Neuronal stem cell (in vitro differentiated cells): ENCODE measurements around the gene PRL.
A peak's percentile ranks its signal among the peaks of the same experiment; 100 is the strongest.

Experiments used
- DNase-seq: peaks from one replicate; pipeline ENCODE4 v3.0.0-alpha.2; 2013; ENCODE audit warnings: low spot score
- H2AFZ ChIP-seq: one replicate; pipeline ENCODE4 v1.6.1; 2013; ENCODE audit warnings: mild to moderate bottlenecking, low read length, inconsistent platforms
- H2AK5ac ChIP-seq: 2 replicates; pipeline ENCODE4 v1.6.1; 2013; ENCODE audit warnings: low read depth, mild to moderate bottlenecking, inconsistent platforms, low read length, moderate library complexity, mixed read lengths
- H2BK120ac ChIP-seq: 2 replicates; pipeline ENCODE4 v1.6.1; 2013; ENCODE audit warnings: low read depth, mild to moderate bottlenecking, inconsistent platforms, low read length, moderate library complexity, mixed read lengths
- H2BK12ac ChIP-seq: one replicate; pipeline ENCODE4 v1.6.1; 2013; ENCODE audit warnings: low read length, inconsistent platforms
- H2BK15ac ChIP-seq: 2 replicates; pipeline ENCODE4 v1.6.1; 2013; ENCODE audit warnings: mild to moderate bottlenecking, low read length, inconsistent platforms, mixed read lengths
- H2BK5ac ChIP-seq: one replicate; pipeline ENCODE4 v1.6.1; 2013; ENCODE audit warnings: inconsistent platforms, mild to moderate bottlenecking, low read length, moderate library complexity
- H3K14ac ChIP-seq: one replicate; pipeline ENCODE4 v1.6.1; 2013; ENCODE audit warnings: low read length, inconsistent platforms
- H3K18ac ChIP-seq: 2 replicates; pipeline ENCODE4 v1.6.1; 2013; ENCODE audit warnings: low read length, inconsistent platforms
- H3K23ac ChIP-seq: 2 replicates; pipeline ENCODE4 v1.6.1; 2013; ENCODE audit warnings: low read depth, mild to moderate bottlenecking, mixed read lengths, low read length, inconsistent platforms; ENCODE audit not compliant: poor library complexity
- H3K27ac ChIP-seq: replicated peaks from 3 replicates; pipeline ENCODE4 v1.5.1; 2013; ENCODE audit warnings: low read length, inconsistent platforms
- H3K27me3 ChIP-seq, 3 experiments: 2 replicates each; pipeline ENCODE4 v1.6.1; 2013; ENCODE audit warnings: low read length in 3 of 3, mild to moderate bottlenecking in 2 of 3, inconsistent platforms in 1 of 3, low read depth in 1 of 3, mixed read lengths in 1 of 3, moderate library complexity in 1 of 3; ENCODE audit not compliant: control insufficient read depth in 3 of 3, insufficient read depth in 3 of 3
- H3K36me3 ChIP-seq, 2 donors: replicated peaks in 1 of 2; 2 replicates each; pipeline ENCODE4 v1.6.1; 2013; ENCODE audit warnings: low read length in 2 of 2; ENCODE audit not compliant: control insufficient read depth in 2 of 2, insufficient read depth in 2 of 2
- H3K4ac ChIP-seq: 2 replicates; pipeline ENCODE4 v1.6.1; 2013; ENCODE audit warnings: inconsistent platforms, mild to moderate bottlenecking, low read length, moderate library complexity
- H3K4me1 ChIP-seq, 2 donors: 1 replicate in 1 of 2; 2 replicates in 1 of 2; pipeline ENCODE4 v1.6.1; 2013; ENCODE audit warnings: low read length in 2 of 2, low read depth in 1 of 2; ENCODE audit not compliant: control insufficient read depth in 2 of 2, insufficient read depth in 1 of 2
- H3K4me2 ChIP-seq: one replicate; pipeline ENCODE4 v1.6.1; 2013; ENCODE audit warnings: mild to moderate bottlenecking, low read length, inconsistent platforms; ENCODE audit not compliant: insufficient read depth, poor library complexity, severe bottlenecking
- H3K4me3 ChIP-seq, 2 donors: 2 replicates each; pipeline ENCODE4 v1.5.1; 2013; ENCODE audit warnings: low read length in 2 of 2, mild to moderate bottlenecking in 2 of 2, inconsistent platforms in 1 of 2, moderate library complexity in 1 of 2
- H3K79me1 ChIP-seq: one replicate; pipeline ENCODE4 v1.6.1; 2013; ENCODE audit warnings: low read depth, mild to moderate bottlenecking, inconsistent platforms, low read length, moderate library complexity
- H3K9ac ChIP-seq: one replicate; pipeline ENCODE4 v1.6.1; 2013; ENCODE audit warnings: mild to moderate bottlenecking, low read depth, low read length, inconsistent platforms; ENCODE audit not compliant: poor library complexity
- H3K9me3 ChIP-seq, 2 donors: replicated peaks in 1 of 2; 2 replicates each; pipeline versions ENCODE3 to v1.6.1; 2013; ENCODE audit warnings: low read length in 2 of 2, mild to moderate bottlenecking in 2 of 2, inconsistent platforms in 1 of 2, low read depth in 1 of 2, mixed read lengths in 1 of 2, moderate library complexity in 1 of 2; ENCODE audit not compliant: control insufficient read depth in 2 of 2, insufficient read depth in 1 of 2
- H4K8ac ChIP-seq: one replicate; pipeline ENCODE4 v1.6.1; 2013; ENCODE audit warnings: low read depth, mild to moderate bottlenecking, inconsistent platforms, low read length, moderate library complexity
- H4K91ac ChIP-seq: one replicate; pipeline ENCODE4 v1.6.1; 2013; ENCODE audit warnings: low read length, low read depth, mild to moderate bottlenecking, inconsistent platforms; ENCODE audit not compliant: poor library complexity
- WGBS, 2 donors: extraction: QIAGEN DNeasy Blood & Tissue Kit; methylation state at CpG; one replicate each; pipeline ENCODE4 v1.1.7; 2013; ENCODE audit warnings: missing lambda C conversion rate in 2 of 2, mixed read lengths in 1 of 2; ENCODE audit not compliant: insufficient read length in 2 of 2, insufficient replicate concordance in 1 of 2; ENCODE audit errors: extremely low coverage in 2 of 2; 5-methylcytosine and 5-hydroxymethylcytosine counted together

Gene PRL

DNA sequence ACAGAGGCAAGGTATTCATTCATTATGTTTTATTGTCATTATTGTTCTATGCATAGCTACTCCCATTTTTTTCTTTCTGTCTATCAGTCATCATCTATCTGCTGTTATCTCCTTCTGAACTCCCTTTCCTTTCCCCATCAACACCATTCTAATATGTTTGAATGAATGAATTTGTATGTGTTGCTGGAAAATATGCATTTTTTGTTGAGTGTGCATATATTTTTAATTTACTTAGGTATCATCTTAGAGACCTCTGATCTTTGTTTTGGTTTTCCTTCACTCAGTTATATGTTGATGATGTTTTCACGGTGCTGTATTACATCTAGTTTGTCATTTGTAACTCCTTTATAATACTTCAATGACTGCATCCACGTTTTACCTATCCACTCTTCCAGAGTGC lies 12.1 kb upstream of the PRL start:
- no peak overlapping the region for H4K91ac ChIP-seq
- no peak overlapping the region for H3K4me3 ChIP-seq
- no peak overlapping the region for H3K18ac ChIP-seq
- H3K27me3 ChIP-seq: no peaks in the 10 kb centered on the region
- H3K4me1 ChIP-seq: no peaks in the 10 kb centered on the region
- WGBS, 2 donors: no CpG with 5 or more reads among the region's 2 CpGs
- H3K36me3 ChIP-seq: no peaks in the 10 kb centered on the region
- no peaks in the 10 kb centered on the region for H3K79me1 ChIP-seq
- no peak overlapping the region for H3K4ac ChIP-seq
- H3K27ac ChIP-seq: no peak overlapping the region
- H2BK5ac ChIP-seq: no peak overlapping the region
- H3K9me3 ChIP-seq: peaks cover 8 to 32% of the 10 kb centered on the region in 2 donors
- no peak for DNase-seq
- no peak overlapping the region for H3K23ac ChIP-seq
- H2BK15ac ChIP-seq: no peak overlapping the region
- no peak overlapping the region for H4K8ac ChIP-seq
- H2BK120ac ChIP-seq: no peak overlapping the region
- no peak overlapping the region for H3K9ac ChIP-seq
- H3K14ac ChIP-seq: no peak overlapping the region
- H3K4me2 ChIP-seq: no peak overlapping the region
- H2BK12ac ChIP-seq: no peak overlapping the region
- no peak overlapping the region for H2AFZ ChIP-seq
- no peak overlapping the region for H2AK5ac ChIP-seq

DNA sequence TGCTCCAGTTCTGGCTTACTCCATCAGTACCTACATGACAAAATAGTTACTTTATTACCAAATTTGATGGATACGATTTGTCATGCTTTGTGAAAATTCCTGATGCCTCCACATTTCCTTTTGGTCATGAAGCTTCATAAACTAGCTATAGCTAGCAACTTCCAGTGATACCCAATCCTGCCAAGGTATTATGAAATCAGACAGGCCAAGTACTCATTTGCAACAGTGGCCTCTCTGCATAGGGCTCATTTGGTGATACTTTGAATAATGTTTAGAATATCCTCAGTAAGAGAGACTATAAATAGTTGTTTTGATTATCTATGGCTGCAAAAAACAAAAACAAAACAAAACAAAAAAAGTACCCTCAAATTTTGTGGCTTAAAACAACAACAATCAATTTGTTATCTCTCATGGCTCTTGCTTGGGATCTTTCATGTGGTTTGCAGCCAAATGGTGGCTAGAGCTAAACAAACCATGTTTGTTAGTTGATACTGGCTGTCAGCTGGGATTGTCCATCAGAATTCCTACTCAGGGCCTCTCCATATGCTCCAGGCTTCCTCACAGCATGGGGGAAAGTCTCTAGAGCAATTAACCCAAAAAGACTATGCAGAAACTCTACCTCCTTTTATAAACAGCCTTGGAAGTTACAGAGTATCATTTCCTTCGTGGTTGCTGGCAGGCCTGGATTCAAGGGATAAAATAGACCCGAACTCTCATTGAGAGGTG lies 10.1 kb upstream of the PRL start:
- H2BK5ac ChIP-seq: no peak overlapping the region
- H3K18ac ChIP-seq: no peak overlapping the region
- WGBS, 2 donors: no CpG with 5 or more reads among the region's 3 CpGs
- no peak overlapping the region for H2AK5ac ChIP-seq
- no peak overlapping the region for H2BK15ac ChIP-seq
- no peak overlapping the region for H3K9ac ChIP-seq
- no peaks in the 10 kb centered on the region for H3K79me1 ChIP-seq
- no peak overlapping the region for H3K27ac ChIP-seq
- H3K36me3 ChIP-seq: no peaks in the 10 kb centered on the region
- peaks cover 2 to 16% of the 10 kb centered on the region in 2 donors for H3K9me3 ChIP-seq
- H3K4me3 ChIP-seq: no peak overlapping the region
- H3K4me2 ChIP-seq: no peak overlapping the region
- no peak overlapping the region for H2BK120ac ChIP-seq
- H3K23ac ChIP-seq: no peak overlapping the region
- no peak overlapping the region for H3K14ac ChIP-seq
- DNase-seq: no peak
- H4K8ac ChIP-seq: no peak overlapping the region
- no peak overlapping the region for H3K4ac ChIP-seq
- H3K4me1 ChIP-seq: peaks cover 0 to 2% of the 10 kb centered on the region in 2 donors
- no peaks in the 10 kb centered on the region for H3K27me3 ChIP-seq
- no peak overlapping the region for H4K91ac ChIP-seq
- peak overlapping the region; percentile 63 for H2AFZ ChIP-seq
- H2BK12ac ChIP-seq: no peak overlapping the region

DNA sequence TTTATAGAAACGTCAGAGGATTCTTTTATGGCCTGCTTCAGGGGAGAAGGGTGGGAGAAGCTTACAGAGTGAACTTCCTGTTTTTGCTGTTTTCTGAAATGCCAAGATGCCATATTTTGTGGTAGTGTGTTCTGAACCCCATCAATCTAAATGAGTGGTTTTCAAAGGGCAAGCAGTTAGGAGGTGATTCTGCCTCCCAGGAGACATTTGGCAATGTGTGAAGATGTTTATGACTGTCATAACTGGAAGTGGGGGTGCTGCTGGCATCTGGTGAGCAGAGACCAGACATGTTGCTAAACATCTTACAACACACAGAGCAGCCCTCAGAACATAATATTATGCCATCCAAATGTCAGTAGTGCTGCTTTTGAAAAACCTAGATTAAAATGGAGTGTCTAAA lies 6.0 kb upstream of the PRL start:
- H3K18ac ChIP-seq: no peak overlapping the region
- no peaks in the 10 kb centered on the region for H3K36me3 ChIP-seq
- WGBS, 2 donors: no CpG with 5 or more reads among the region's 1 CpG
- no peak overlapping the region for H3K4me2 ChIP-seq
- no peak overlapping the region for H4K8ac ChIP-seq
- H2AFZ ChIP-seq: peak overlapping the region; percentile 25
- H3K9me3 ChIP-seq: no peaks in the 10 kb centered on the region
- peaks cover 2% of the 10 kb centered on the region in 2 donors for H3K4me1 ChIP-seq
- DNase-seq: no peak
- no peak overlapping the region for H2BK12ac ChIP-seq
- no peak overlapping the region for H2BK15ac ChIP-seq
- H4K91ac ChIP-seq: no peak overlapping the region
- no peak overlapping the region for H3K23ac ChIP-seq
- no peak overlapping the region for H2BK5ac ChIP-seq
- no peak overlapping the region for H3K9ac ChIP-seq
- H3K4ac ChIP-seq: no peak overlapping the region
- H3K27ac ChIP-seq: no peak overlapping the region
- no peak overlapping the region for H3K14ac ChIP-seq
- peaks cover 2% of the 10 kb centered on the region for H3K79me1 ChIP-seq
- no peaks in the 10 kb centered on the region for H3K27me3 ChIP-seq
- H3K4me3 ChIP-seq: no peak overlapping the region
- no peak overlapping the region for H2BK120ac ChIP-seq
- H2AK5ac ChIP-seq: no peak overlapping the region

DNA sequence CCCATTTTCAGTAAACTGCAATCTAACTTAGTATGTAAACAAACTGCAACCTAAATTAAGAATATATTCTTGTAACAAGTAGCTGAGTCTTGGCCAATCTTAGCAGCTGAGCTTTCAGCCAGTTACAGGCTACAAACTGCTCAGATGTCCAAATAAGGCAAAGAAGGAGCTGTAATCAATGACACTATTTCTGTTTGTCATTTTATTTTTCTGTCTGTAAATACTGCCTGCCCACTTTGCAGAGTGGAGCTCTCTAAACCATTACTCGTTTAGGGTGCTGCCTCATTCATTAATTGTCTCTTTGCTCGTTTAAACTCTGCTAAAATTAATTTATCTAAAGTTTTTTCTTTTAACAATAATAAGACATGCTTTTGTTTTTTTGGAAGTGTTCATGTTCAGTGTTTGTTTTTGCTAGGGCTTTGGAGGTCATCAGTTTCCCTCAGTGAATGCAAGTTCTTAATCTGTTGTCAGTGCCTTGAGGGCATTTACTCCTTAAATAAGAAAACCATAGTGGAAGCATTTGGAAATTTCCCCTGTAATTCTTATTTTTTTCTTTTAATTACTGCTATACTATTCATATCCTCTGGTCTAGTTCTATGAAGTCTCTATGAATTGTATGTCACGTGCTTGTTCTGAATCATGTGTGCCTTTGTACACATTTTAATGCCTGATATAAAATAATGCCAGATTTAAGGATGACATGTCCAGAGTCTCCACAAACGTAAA lies 3.6 kb upstream of the PRL start:
- H2AFZ ChIP-seq: no peak overlapping the region
- no peak overlapping the region for H4K8ac ChIP-seq
- H3K79me1 ChIP-seq: peaks cover 2% of the 10 kb centered on the region
- no peak overlapping the region for H3K23ac ChIP-seq
- no peak overlapping the region for H3K18ac ChIP-seq
- no peaks in the 10 kb centered on the region for H3K36me3 ChIP-seq
- H4K91ac ChIP-seq: no peak overlapping the region
- H3K27ac ChIP-seq: no peak overlapping the region
- no peaks in the 10 kb centered on the region for H3K27me3 ChIP-seq
- no peak overlapping the region for H2AK5ac ChIP-seq
- no peak overlapping the region for H2BK5ac ChIP-seq
- no peak for DNase-seq
- H3K9me3 ChIP-seq: no peaks in the 10 kb centered on the region
- H2BK120ac ChIP-seq: no peak overlapping the region
- H3K9ac ChIP-seq: no peak overlapping the region
- no peak overlapping the region for H3K14ac ChIP-seq
- no CpG with 5 or more reads among the region's 4 CpGs for WGBS, 2 donors
- no peak overlapping the region for H2BK15ac ChIP-seq
- H3K4me2 ChIP-seq: no peak overlapping the region
- H3K4me3 ChIP-seq: no peak overlapping the region
- no peak overlapping the region for H3K4ac ChIP-seq
- peaks cover 2% of the 10 kb centered on the region in 2 donors for H3K4me1 ChIP-seq
- H2BK12ac ChIP-seq: no peak overlapping the region
